ENCODE measurements around the gene SIGLEC6.

SIGLEC6 gene

GRCh38 chr19:51479531-51480331 is 51.7 kb downstream of the SIGLEC6 start:
- Histone ChIP-seq H3K27me3 (ENCODE audit: control insufficient read depth in 5 of 5, insufficient read depth in 4 of 5, low read length in 5 of 5) (peaks cover 5 to 35% (median 24%) of the 10 kb centered on the region in 5 donors), H3K4me1 (ENCODE audit: control insufficient read depth in 5 of 5, insufficient read depth in 5 of 5, low read length in 5 of 5) (no peaks in the 10 kb centered on the region), H3K27ac (ENCODE audit: low read depth, low read length) (no peak overlapping the region), H3K9ac (ENCODE audit: low read length in 5 of 5) (no peak overlapping the region), H3K36me3 (ENCODE audit: control insufficient read depth in 5 of 5, insufficient read depth in 5 of 5, low read length in 5 of 5) (no peaks in the 10 kb centered on the region), H3K9me3 (ENCODE audit: control insufficient read depth in 5 of 5, low read length in 5 of 5) (peaks cover 0 to 5% (median 3%) of the 10 kb centered on the region in 5 donors), H3K4me3 (ENCODE audit: low read depth in 1 of 5, low read length in 5 of 5) (no peak overlapping the region)

- Histone ChIP-seq H3K36me3 (ENCODE audit: control insufficient read depth in 5 of 5, insufficient read depth in 5 of 5, low read length in 5 of 5) (no peaks in the 10 kb centered on the region), H3K4me1 (ENCODE audit: control insufficient read depth in 5 of 5, insufficient read depth in 5 of 5, low read length in 5 of 5) (no peaks in the 10 kb centered on the region), H3K9me3 (ENCODE audit: control insufficient read depth in 5 of 5, low read length in 5 of 5) (peaks cover 0 to 5% (median 3%) of the 10 kb centered on the region in 5 donors), H3K27ac (ENCODE audit: low read depth, low read length) (no peak within 1 kb of the TSS), H3K27me3 (ENCODE audit: control insufficient read depth in 5 of 5, insufficient read depth in 4 of 5, low read length in 5 of 5) (peaks cover 5 to 29% (median 22%) of the 10 kb centered on the region in 5 donors), H3K4me3 (ENCODE audit: low read depth in 1 of 5, low read length in 5 of 5) (no peak within 1 kb of the TSS), H3K9ac (ENCODE audit: low read length in 5 of 5) (no peak within 1 kb of the TSS)
These were observed 52.9 kb downstream of the SIGLEC6 start, which contains the start of gene CEACAM18 for GRCh38 chr19:51478381-51479234. CEACAM18 (plus strand) TSS chr19:51478539.

GRCh38 chr19:51477344-51477743 is 54.1 kb downstream of the SIGLEC6 start:
- Histone ChIP-seq H3K9me3 (ENCODE audit: control insufficient read depth in 5 of 5, low read length in 5 of 5) (peaks cover 0 to 5% (median 3%) of the 10 kb centered on the region in 5 donors), H3K4me1 (ENCODE audit: control insufficient read depth in 5 of 5, insufficient read depth in 5 of 5, low read length in 5 of 5) (no peaks in the 10 kb centered on the region)

GRCh38 chr19:51476164-51476563 is 55.3 kb downstream of the SIGLEC6 start:
- H3K27ac ChIP-seq (ENCODE audit: low read depth, low read length): no peak overlapping the region
- H3K4me3 ChIP-seq (ENCODE audit: low read depth in 1 of 5, low read length in 5 of 5): no peak overlapping the region
- H3K36me3 ChIP-seq (ENCODE audit: control insufficient read depth in 5 of 5, insufficient read depth in 5 of 5, low read length in 5 of 5): no peaks in the 10 kb centered on the region
- H3K9ac ChIP-seq (ENCODE audit: low read length in 5 of 5): no peak overlapping the region
- H3K4me1 ChIP-seq (ENCODE audit: control insufficient read depth in 5 of 5, insufficient read depth in 5 of 5, low read length in 5 of 5): no peaks in the 10 kb centered on the region
- peaks cover 5 to 31% (median 18%) of the 10 kb centered on the region in 5 donors for H3K27me3 ChIP-seq (ENCODE audit: control insufficient read depth in 5 of 5, insufficient read depth in 4 of 5, low read length in 5 of 5)
- peaks cover 0 to 5% (median 3%) of the 10 kb centered on the region in 5 donors for H3K9me3 ChIP-seq (ENCODE audit: control insufficient read depth in 5 of 5, low read length in 5 of 5)

More at GRCh38 chr19:51477344-51477743, 54.1 kb downstream of the SIGLEC6 start:
- Histone ChIP-seq H3K27ac (ENCODE audit: low read depth, low read length) (no peak overlapping the region), H3K36me3 (ENCODE audit: control insufficient read depth in 5 of 5, insufficient read depth in 5 of 5, low read length in 5 of 5) (no peaks in the 10 kb centered on the region), H3K27me3 (ENCODE audit: control insufficient read depth in 5 of 5, insufficient read depth in 4 of 5, low read length in 5 of 5) (peaks cover 5 to 31% (median 18%) of the 10 kb centered on the region in 5 donors), H3K9ac (ENCODE audit: low read length in 5 of 5) (no peak overlapping the region), H3K4me3 (ENCODE audit: low read depth in 1 of 5, low read length in 5 of 5) (no peak overlapping the region)

- H3K9me3 ChIP-seq (ENCODE audit: control insufficient read depth in 5 of 5, low read length in 5 of 5): peaks cover 0 to 5% (median 3%) of the 10 kb centered on the region in 5 donors
- no peaks in the 10 kb centered on the region for H3K4me1 ChIP-seq (ENCODE audit: control insufficient read depth in 5 of 5, insufficient read depth in 5 of 5, low read length in 5 of 5)
- no peak overlapping the region for H3K9ac ChIP-seq (ENCODE audit: low read length in 5 of 5)
- H3K27ac ChIP-seq (ENCODE audit: low read depth, low read length): no peak overlapping the region
- H3K4me3 ChIP-seq (ENCODE audit: low read depth in 1 of 5, low read length in 5 of 5): no peak overlapping the region
- H3K36me3 ChIP-seq (ENCODE audit: control insufficient read depth in 5 of 5, insufficient read depth in 5 of 5, low read length in 5 of 5): no peaks in the 10 kb centered on the region
- peaks cover 4 to 14% (median 8%) of the 10 kb centered on the region in 5 donors for H3K27me3 ChIP-seq (ENCODE audit: control insufficient read depth in 5 of 5, insufficient read depth in 4 of 5, low read length in 5 of 5)
These were observed 58.3 kb downstream of the SIGLEC6 start for GRCh38 chr19:51473009-51473707.

GRCh38 chr19:51472607-51473006 is 58.9 kb downstream of the SIGLEC6 start:
- Histone ChIP-seq H3K27ac (ENCODE audit: low read depth, low read length) (no peak overlapping the region), H3K9me3 (ENCODE audit: control insufficient read depth in 5 of 5, low read length in 5 of 5) (peaks cover 0 to 5% (median 3%) of the 10 kb centered on the region in 5 donors), H3K36me3 (ENCODE audit: control insufficient read depth in 5 of 5, insufficient read depth in 5 of 5, low read length in 5 of 5) (no peaks in the 10 kb centered on the region), H3K9ac (ENCODE audit: low read length in 5 of 5) (no peak overlapping the region), H3K4me1 (ENCODE audit: control insufficient read depth in 5 of 5, insufficient read depth in 5 of 5, low read length in 5 of 5) (no peaks in the 10 kb centered on the region), H3K4me3 (ENCODE audit: low read depth in 1 of 5, low read length in 5 of 5) (no peak overlapping the region), H3K27me3 (ENCODE audit: control insufficient read depth in 5 of 5, insufficient read depth in 4 of 5, low read length in 5 of 5) (peaks cover 4 to 17% (median 8%) of the 10 kb centered on the region in 5 donors)

- Histone ChIP-seq H3K4me3 (ENCODE audit: low read depth in 1 of 5, low read length in 5 of 5) (no peak overlapping the region), H3K4me1 (ENCODE audit: control insufficient read depth in 5 of 5, insufficient read depth in 5 of 5, low read length in 5 of 5) (no peaks in the 10 kb centered on the region), H3K27me3 (ENCODE audit: control insufficient read depth in 5 of 5, insufficient read depth in 4 of 5, low read length in 5 of 5) (peaks cover 4 to 17% (median 8%) of the 10 kb centered on the region in 5 donors), H3K9me3 (ENCODE audit: control insufficient read depth in 5 of 5, low read length in 5 of 5) (peaks cover 0 to 5% (median 3%) of the 10 kb centered on the region in 5 donors), H3K9ac (ENCODE audit: low read length in 5 of 5) (no peak overlapping the region), H3K27ac (ENCODE audit: low read depth, low read length) (no peak overlapping the region), H3K36me3 (ENCODE audit: control insufficient read depth in 5 of 5, insufficient read depth in 5 of 5, low read length in 5 of 5) (no peaks in the 10 kb centered on the region)
These were observed 59.9 kb downstream of the SIGLEC6 start for GRCh38 chr19:51471527-51471926.

- no peak overlapping the region for H3K9ac ChIP-seq (ENCODE audit: low read length in 5 of 5)
These were observed 60.5 kb downstream of the SIGLEC6 start for GRCh38 chr19:51470966-51471365.

GRCh38 chr19:51469629-51470028 is 61.8 kb downstream of the SIGLEC6 start:
- H3K4me1 ChIP-seq (ENCODE audit: control insufficient read depth in 5 of 5, insufficient read depth in 5 of 5, low read length in 5 of 5): no peaks in the 10 kb centered on the region
- no peak overlapping the region for H3K27ac ChIP-seq (ENCODE audit: low read depth, low read length)
- H3K9me3 ChIP-seq (ENCODE audit: control insufficient read depth in 5 of 5, low read length in 5 of 5): no peaks in the 10 kb centered on the region
- H3K36me3 ChIP-seq (ENCODE audit: control insufficient read depth in 5 of 5, insufficient read depth in 5 of 5, low read length in 5 of 5): no peaks in the 10 kb centered on the region
- H3K4me3 ChIP-seq (ENCODE audit: low read depth in 1 of 5, low read length in 5 of 5): no peak overlapping the region
- H3K9ac ChIP-seq (ENCODE audit: low read length in 5 of 5): no peak overlapping the region
- peaks cover 4 to 14% (median 6%) of the 10 kb centered on the region in 5 donors for H3K27me3 ChIP-seq (ENCODE audit: control insufficient read depth in 5 of 5, insufficient read depth in 4 of 5, low read length in 5 of 5)

More at GRCh38 chr19:51470966-51471365, 60.5 kb downstream of the SIGLEC6 start:
- peaks cover 0 to under 1% (median 0%) of the 10 kb centered on the region in 5 donors for H3K9me3 ChIP-seq (ENCODE audit: control insufficient read depth in 5 of 5, low read length in 5 of 5)
- no peaks in the 10 kb centered on the region for H3K36me3 ChIP-seq (ENCODE audit: control insufficient read depth in 5 of 5, insufficient read depth in 5 of 5, low read length in 5 of 5)
- no peak overlapping the region for H3K27ac ChIP-seq (ENCODE audit: low read depth, low read length)
- no peaks in the 10 kb centered on the region for H3K4me1 ChIP-seq (ENCODE audit: control insufficient read depth in 5 of 5, insufficient read depth in 5 of 5, low read length in 5 of 5)
- no peak overlapping the region for H3K4me3 ChIP-seq (ENCODE audit: low read depth in 1 of 5, low read length in 5 of 5)
- H3K27me3 ChIP-seq (ENCODE audit: control insufficient read depth in 5 of 5, insufficient read depth in 4 of 5, low read length in 5 of 5): peaks cover 4 to 17% (median 6%) of the 10 kb centered on the region in 5 donors
